Left ventricle myocardium inferior (tissue), 1 donor: ENCODE data around the gene DRD3. TPM values are rescaled to one million over a fixed set of nuclear protein-coding genes. Genes with fewer than 3 reads are reported as not detected.

Experiments used
- DNase-seq: peaks from one replicate; pipeline ENCODE4 v3.0.0-alpha.2; 2020
- H3K27ac ChIP-seq: fragments of 200-600 bp; replicated peaks from 2 replicates; pipeline ENCODE4 v1.8.0; 2021
- H3K27me3 ChIP-seq: fragments of 200-600 bp; 2 replicates; pipeline ENCODE4 v1.8.0; 2021; ENCODE audit warnings: low read depth
- H3K36me3 ChIP-seq: fragments of 200-600 bp; 2 replicates; pipeline ENCODE4 v1.8.0; 2021
- H3K4me1 ChIP-seq: fragments of 200-600 bp; 2 replicates; pipeline ENCODE4 v1.8.0; 2021
- H3K4me3 ChIP-seq: fragments of 200-600 bp; 2 replicates; pipeline ENCODE4 v1.8.0; 2021; ENCODE audit warnings: mild to moderate bottlenecking, moderate library complexity
- H3K9me3 ChIP-seq: fragments of 200-600 bp; replicated peaks from 2 replicates; pipeline ENCODE4 v1.8.0; 2021
- intact Hi-C: fragments of 100-400 bp; cut with micrococcal nuclease; formaldehyde crosslinking; loops from one replicate; pipeline ENCODE4 v1.11.0; 2022
- long read RNA-seq: library from polyadenylated mRNA; unstranded; transcript quantifications from one replicate; pipeline ENCODE4 v2.0.0, GENCODE V29; 2021
- total RNA-seq: library from RNA; stranded (reverse); fragmentation: NEBNext Ultra II Directional; extraction: Animal tissue kit (Norgen Biotek cat#: 25700); gene quantifications from one replicate; pipeline ENCODE4 v1.2.1, GENCODE V29; 2021
- TF ChIP-seq, protein P1 (sequence below): fragments of 200-600 bp; IDR thresholded peaks from 2 replicates; pipeline ENCODE4 v1.8.0; 2021; ENCODE audit warnings: antibody characterized with exemption, mild to moderate bottlenecking, borderline replicate concordance
- donor health status: DM: no; HTN: yes; CAD: no; lungs with severe emphysema.

The DRD3 gene
- total RNA-seq, result not detected
- long read RNA-seq, result 0 reads

GRCh38 chr3:114178770-114179368 is at the start of gene DRD3:
Gene DRD3 (minus strand): TSS chr3:114179052. CDS start chr3:114171992, 7,060 bp downstream.
- intact Hi-C loops, result no loop called here

GRCh38 chr3:114227076-114227475 is 48.2 kb upstream of the DRD3 start:
- Histone ChIP-seq H3K27me3 (peaks cover 13% of the 10 kb centered on the region), H3K27ac (no peak overlapping the region), H3K9me3 (peaks cover 20% of the 10 kb centered on the region), H3K4me1 (no peaks in the 10 kb centered on the region), H3K36me3 (no peaks in the 10 kb centered on the region), H3K4me3 (no peak overlapping the region)
- TF ChIP-seq, protein P1, sequence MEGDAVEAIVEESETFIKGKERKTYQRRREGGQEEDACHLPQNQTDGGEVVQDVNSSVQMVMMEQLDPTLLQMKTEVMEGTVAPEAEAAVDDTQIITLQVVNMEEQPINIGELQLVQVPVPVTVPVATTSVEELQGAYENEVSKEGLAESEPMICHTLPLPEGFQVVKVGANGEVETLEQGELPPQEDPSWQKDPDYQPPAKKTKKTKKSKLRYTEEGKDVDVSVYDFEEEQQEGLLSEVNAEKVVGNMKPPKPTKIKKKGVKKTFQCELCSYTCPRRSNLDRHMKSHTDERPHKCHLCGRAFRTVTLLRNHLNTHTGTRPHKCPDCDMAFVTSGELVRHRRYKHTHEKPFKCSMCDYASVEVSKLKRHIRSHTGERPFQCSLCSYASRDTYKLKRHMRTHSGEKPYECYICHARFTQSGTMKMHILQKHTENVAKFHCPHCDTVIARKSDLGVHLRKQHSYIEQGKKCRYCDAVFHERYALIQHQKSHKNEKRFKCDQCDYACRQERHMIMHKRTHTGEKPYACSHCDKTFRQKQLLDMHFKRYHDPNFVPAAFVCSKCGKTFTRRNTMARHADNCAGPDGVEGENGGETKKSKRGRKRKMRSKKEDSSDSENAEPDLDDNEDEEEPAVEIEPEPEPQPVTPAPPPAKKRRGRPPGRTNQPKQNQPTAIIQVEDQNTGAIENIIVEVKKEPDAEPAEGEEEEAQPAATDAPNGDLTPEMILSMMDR, result no peak
- DNase-seq, result no peak
- intact Hi-C loops, result no loop called here

More at GRCh38 chr3:114178770-114179368, at the start of gene DRD3:
- H3K27me3 ChIP-seq, result peaks cover 12% of the 10 kb centered on the region
- peaks cover 3% of the 10 kb centered on the region for H3K9me3 ChIP-seq
- DNase-seq, result no peak
- peaks cover 20% of the 10 kb centered on the region for H3K4me1 ChIP-seq
- no peak within 1 kb of the TSS for H3K4me3 ChIP-seq
- no peak within 1 kb of the TSS for H3K27ac ChIP-seq
- TF ChIP-seq, protein P1, result no peak
- H3K36me3 ChIP-seq, result no peaks in the 10 kb centered on the region

- H3K4me1 ChIP-seq, result no peaks in the 10 kb centered on the region
- no peak for DNase-seq
- peaks cover 13% of the 10 kb centered on the region for H3K27me3 ChIP-seq
- no peak overlapping the region for H3K4me3 ChIP-seq
- no peak overlapping the region for H3K27ac ChIP-seq
- TF ChIP-seq, protein P1, result no peak
- H3K36me3 ChIP-seq, result no peaks in the 10 kb centered on the region
- peaks cover 20% of the 10 kb centered on the region for H3K9me3 ChIP-seq
- intact Hi-C loops, result no loop called here
These were observed 47.5 kb upstream of the DRD3 start for GRCh38 chr3:114226313-114226712.

DNA sequence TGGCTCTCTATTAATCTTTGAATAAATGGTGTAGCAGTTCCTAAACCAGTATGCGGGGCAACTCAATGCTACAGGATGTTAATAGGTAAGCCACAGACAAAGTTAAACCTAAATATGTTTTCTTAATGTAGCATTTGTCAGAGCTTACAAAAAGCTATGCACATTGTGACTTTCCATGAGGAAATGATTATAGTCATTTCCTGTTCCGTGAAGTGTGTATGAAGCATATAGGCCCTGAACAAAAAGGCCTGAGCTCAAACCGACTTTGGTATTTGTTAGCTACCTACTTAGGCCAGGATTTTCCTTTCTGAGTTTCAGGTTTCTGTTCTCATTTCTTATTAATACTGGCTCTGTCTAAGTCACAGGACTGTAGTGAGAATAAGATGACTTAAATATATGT is 44.3 kb upstream of the DRD3 start:
- no peaks in the 10 kb centered on the region for H3K36me3 ChIP-seq
- no peak overlapping the region for H3K27ac ChIP-seq
- no peaks in the 10 kb centered on the region for H3K4me1 ChIP-seq
- peaks cover 11% of the 10 kb centered on the region for H3K27me3 ChIP-seq
- peaks cover 20% of the 10 kb centered on the region for H3K9me3 ChIP-seq
- no peak overlapping the region for H3K4me3 ChIP-seq
- intact Hi-C loops, result no loop called here
- TF ChIP-seq, protein P1, result no peak
- no peak for DNase-seq

- Histone ChIP-seq H3K9me3 (peaks cover 20% of the 10 kb centered on the region), H3K36me3 (no peaks in the 10 kb centered on the region), H3K27me3 (peaks cover 23% of the 10 kb centered on the region), H3K27ac (no peak overlapping the region), H3K4me3 (no peak overlapping the region), H3K4me1 (no peaks in the 10 kb centered on the region)
- intact Hi-C loops, result no loop called here
- TF ChIP-seq, protein P1, result no peak
- no peak for DNase-seq
These were observed 43.0 kb upstream of the DRD3 start for GRCh38 chr3:114221881-114222264.
